GM18867 (cell line): Measurements from ENCODE around the gene FLOT2.
"Not testable (repeated sequence)": the region's sequence is repeated elsewhere in the genome, so short reads cannot be mapped to it uniquely, and the experiment has no call there.

Experiments
- ATAC-seq: cut with Tn5 transposase; IDR thresholded peaks from one replicate; pipeline ENCODE4 v1.9.1; 2021; ENCODE audit warnings: mild to moderate bottlenecking, moderate library complexity; ENCODE audit not compliant: unreplicated experiment

The FLOT2 gene

GRCh38 chr17:28877150-28877711 is 20.3 kb downstream of the FLOT2 start:
- not testable (repeated sequence) for ATAC-seq

DNA sequence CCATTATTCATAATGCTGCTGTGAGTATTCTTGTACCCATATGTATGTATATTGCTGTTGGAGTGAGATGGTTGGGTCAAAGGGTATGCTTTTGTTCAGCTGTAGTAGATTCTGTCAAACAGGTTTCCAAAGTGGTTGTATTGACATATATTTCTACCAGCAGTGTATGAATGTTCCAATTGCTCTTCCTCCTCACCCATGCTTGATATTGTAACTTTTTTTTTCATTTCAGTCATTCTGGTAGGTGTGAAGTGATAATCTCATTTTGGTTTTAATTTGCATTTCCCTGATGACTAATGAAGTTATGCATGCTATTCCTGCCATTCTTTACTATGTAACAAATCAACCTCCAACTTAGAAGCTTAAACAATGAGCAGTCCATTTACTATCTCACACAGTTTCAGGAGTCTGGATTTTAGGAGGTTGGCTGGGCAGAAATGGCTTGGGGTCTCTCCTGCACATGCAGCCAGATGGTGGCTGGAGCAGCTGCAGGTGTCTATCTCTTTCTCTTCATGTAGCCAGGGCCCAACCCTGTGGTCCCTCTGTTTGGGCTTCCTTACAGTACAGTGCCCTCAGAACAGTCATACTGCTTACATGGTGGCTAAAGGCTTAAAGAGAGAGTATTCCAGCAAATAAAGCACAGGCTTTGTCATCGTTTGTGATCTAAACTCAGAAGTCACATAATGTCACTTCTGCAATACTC is 21.5 kb downstream of the FLOT2 start:
- ATAC-seq, result no peak

DNA sequence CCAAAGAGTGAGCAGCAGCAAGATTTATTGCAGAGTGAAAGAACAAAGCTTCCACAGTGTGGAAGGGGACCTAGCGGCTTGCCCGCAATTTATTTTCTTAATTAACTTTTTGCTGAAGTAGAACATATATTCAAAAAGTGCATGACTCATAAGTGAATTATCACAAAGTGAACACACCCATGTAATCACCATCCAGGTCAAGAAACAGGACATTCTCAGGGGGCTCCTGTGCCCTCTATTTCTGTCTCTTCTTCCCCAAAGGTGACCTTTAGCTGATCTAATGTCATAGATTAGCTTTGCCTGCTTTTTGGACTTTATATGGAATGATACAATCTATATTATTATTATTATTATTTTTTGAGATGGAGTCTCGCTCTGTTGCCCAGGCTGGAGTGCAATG is 22.8 kb downstream of the FLOT2 start:
- no peak for ATAC-seq

DNA sequence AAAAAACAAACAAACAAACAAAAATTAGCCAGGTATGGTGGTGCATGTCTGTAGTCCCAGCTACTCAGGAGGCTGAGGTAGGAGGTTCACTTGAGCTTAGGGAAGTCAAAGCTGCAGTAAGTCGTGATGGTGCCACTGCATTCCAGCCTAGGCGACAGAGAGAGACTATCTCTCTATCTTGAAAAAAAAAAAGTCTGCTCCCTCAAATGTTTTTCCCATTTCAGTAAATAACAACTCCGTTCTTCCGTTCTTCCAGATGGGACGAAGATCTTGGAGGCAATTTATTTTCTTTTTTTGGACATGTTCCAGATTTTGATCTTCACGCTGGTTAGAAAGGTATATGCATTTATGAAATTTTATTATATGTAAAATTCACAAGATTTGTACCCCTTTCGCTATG is 23.7 kb downstream of the FLOT2 start:
- ATAC-seq, result no peak

DNA sequence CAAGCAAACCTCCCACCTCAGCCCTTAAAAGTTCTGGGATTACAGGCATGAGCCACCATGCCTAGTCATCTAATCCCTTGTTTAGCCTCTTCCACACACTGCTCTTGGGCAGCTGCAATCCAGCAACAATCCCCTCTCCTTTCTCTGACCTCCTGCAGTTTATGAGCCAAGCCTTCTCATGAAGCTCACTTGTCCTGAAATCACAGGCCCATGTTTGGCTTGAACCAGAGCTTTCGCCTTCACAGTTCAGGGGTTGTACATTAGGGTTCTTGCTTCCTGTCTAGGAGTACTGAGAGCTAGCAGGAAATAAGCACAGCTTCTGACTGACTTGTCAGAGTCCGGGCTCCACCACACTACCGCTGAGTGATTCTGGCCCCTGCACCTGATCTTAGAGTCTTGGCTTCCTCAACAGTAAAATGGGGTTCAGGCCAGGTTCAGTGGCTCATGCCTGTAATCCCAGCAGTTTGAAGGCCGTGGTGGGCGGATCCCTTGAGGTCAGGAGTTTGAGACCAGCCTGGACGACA is 26.4 kb downstream of the FLOT2 start:
- ATAC-seq, result peak; percentile 94

GRCh38 chr17:28867276-28867675 is 30.3 kb downstream of the FLOT2 start:
- ATAC-seq, result no peak

GRCh38 chr17:28865946-28866752 is 31.4 kb downstream of the FLOT2 start:
- ATAC-seq, result no peak

- no peak for ATAC-seq
Measured at GRCh38 chr17:28864991-28865849, 32.3 kb downstream of the FLOT2 start.

DNA sequence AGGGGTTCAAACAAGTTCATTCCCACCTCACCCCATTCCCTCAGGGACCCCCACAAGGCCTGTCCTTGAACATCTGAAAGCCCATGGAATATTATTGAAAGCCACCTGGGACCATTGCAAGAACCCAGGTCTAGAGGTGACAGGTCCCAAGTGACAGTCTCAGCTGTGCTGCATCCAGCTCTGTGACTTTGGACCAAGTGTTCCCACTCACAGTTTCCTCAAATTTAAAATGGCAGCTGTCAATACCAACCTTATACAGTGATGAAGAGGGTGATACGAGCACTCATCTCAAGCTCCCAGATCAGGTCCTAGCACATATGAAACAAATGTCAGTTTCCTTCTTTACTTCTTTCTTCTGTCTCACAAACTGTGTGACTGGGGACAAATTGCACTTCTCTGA is 33.6 kb downstream of the FLOT2 start:
- no peak for ATAC-seq

GRCh38 chr17:28862561-28862960 is 35.0 kb downstream of the FLOT2 start:
- ATAC-seq, result no peak

DNA sequence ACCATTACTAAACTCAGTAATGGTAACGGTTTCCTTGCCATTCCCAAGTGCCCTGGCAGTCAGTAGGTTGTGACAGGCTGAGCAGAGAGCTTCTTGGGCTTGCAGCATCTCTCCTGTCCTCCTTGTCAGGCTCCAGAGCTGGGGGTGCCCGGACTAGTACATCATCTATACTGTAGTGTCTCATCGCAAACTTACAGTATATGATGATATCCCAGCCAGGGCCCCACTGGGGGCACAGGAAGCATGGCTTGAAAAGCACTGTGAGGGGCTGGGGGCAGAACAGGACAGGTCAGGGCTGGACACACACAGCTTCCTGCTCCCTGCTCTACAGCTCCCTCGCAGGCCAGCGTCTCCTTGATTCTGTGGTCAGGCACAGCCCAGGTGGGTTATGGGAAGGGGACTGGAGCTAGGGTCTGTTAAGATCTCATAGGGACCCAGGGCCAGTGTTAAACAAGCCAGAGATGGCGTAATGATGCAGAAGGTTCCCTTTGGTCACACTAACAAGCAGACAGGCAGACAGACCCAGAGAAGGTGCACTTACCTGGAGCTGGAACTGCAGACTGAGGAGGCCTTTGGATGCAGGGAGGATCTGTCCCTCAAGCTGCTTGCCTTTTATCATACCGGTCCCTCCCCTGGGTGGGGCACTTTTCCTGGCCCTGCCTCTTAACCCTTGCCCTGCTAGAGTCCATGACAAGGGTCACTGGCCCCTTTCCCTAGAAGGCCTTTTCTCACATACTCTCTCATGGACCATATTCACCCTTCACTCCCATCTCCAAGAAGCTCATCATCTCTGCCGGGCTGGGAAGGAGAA is 35.9 kb downstream of the FLOT2 start:
- ATAC-seq, result no peak

DNA sequence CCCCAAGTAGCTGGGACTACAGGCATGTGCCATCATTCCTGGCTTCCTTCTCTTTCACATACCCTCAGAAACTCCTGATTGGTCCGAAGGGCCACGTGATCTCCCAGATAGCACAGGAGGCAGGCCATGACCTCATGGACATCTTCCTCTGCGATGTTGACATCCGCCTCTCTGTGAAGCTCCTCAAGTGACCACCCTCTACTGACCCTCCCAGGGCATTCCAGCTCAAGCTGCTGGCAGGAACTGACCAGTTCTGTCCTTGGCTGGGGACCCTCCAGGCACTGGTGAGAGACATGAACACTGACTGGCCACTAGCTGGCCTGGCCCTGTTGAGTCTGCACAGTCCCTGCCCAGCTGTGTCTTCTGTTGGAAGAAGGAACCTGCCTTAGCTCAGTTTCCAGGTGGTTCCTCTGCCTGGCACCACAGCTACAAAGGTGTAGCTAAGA is 37.1 kb downstream of the FLOT2 start:
- ATAC-seq, result no peak

GRCh38 chr17:28858801-28859355 is 38.7 kb downstream of the FLOT2 start:
- ATAC-seq, result no peak

GRCh38 chr17:28857905-28858800 is 39.4 kb downstream of the FLOT2 start:
- ATAC-seq, result no peak

DNA sequence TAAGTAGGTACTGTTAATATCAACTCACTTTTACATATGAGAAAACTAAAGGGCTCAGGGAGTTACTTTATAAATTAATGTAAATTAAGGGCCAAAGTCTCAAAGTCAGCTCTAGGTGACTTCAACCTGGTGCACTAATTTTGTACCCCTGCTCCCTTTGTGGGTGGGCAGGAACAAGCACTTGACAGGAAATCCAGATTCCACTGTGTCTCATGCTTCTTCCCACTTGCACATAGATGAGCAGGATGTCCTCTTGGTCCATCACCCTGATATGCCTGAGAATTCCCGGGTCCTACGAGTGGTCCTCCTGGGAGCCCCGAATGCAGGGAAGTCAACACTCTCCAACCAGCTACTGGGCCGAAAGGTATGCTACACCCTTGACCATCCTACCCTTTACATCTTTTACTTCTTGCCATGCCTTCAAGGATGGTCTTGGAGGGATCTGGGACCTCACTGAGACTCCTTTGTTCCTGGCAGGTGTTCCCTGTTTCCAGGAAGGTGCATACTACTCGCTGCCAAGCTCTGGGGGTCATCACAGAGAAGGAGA is 41.4 kb downstream of the FLOT2 start:
- no peak for ATAC-seq

DNA sequence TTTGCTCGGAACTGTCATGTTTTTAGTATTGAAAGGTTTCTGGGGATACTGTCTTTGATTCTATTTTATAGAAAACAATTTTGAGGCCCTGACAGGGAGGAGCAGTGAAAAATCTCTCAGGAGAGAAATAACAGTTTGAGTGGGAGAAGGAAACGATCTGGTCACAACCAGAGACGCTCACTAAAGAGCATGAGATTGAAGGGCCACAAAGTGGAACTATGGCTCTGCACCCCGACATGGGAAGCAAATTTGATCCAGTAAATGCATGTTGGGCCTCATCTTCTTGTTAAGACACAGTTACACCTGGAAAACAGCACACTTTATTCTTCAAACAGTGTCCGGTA is 42.2 kb downstream of the FLOT2 start:
- no peak for ATAC-seq

GRCh38 chr17:28854457-28855335 is 42.8 kb downstream of the FLOT2 start, which contains the start of gene ERAL1:
Gene ERAL1 (plus strand): TSS chr17:28855016. CDS start chr17:28855035, 19 bp downstream.
- peak; percentile 91 for ATAC-seq
